Caco-2 (cell line): Measurements from ENCODE around the gene RFX1. TPM values are rescaled to one million over a fixed set of nuclear protein-coding genes. Genes with fewer than 3 reads are reported as not detected.

ENCODE experiments used
- BruUV-seq: library from RNA; stranded (reverse); fragments of 400-500 nt; replicated peaks from 2 replicates; lab custom pipeline; 2021; lab: Mats Ljungman, UMichigan
- CTCF ChIA-PET: fragments of 300-600 bp; sonication (Branson Sonifier 250); formaldehyde crosslinking; loops from one replicate; lab custom pipeline; 2022; ENCODE audit warnings: antibody characterized with exemption; lab: Charles Lee
- POLR2A ChIA-PET: fragments of 300-600 bp; sonication (Branson Sonifier 250); formaldehyde crosslinking; loops from one replicate; lab custom pipeline; 2022; ENCODE audit warnings: antibody characterized with exemption; lab: Charles Lee
- DNase-seq, 2 experiments: peaks; one replicate each; pipeline versions ENCODE4 v3.0.0 to v3.0.0-alpha.2; 2020 to 2022
- H3K27me3 ChIP-seq: replicated peaks from 2 replicates; pipeline ENCODE4 v1.6.0; 2011; ENCODE audit warnings: low read length; ENCODE audit not compliant: control insufficient read depth, insufficient read depth
- H3K36me3 ChIP-seq: 2 replicates; pipeline ENCODE4 v1.5.1; 2011; ENCODE audit warnings: low read length; ENCODE audit not compliant: control insufficient read depth, insufficient read depth
- H3K4me1 ChIP-seq: fragments of 250-450 bp; sonication (Bioruptor Pico); 2 replicates; pipeline ENCODE4 v1.5.1; 2020; ENCODE audit warnings: mild to moderate bottlenecking
- H3K4me3 ChIP-seq: 2 replicates; pipeline ENCODE4 v1.5.1; 2011; ENCODE audit warnings: low read depth, mild to moderate bottlenecking, control low read depth, low read length
- H3K9me3 ChIP-seq: fragments of 250-450 bp; sonication (Bioruptor Pico); 2 replicates; pipeline ENCODE4 v1.5.1; 2020; ENCODE audit warnings: mild to moderate bottlenecking, moderate library complexity
- H3K27ac Mint-ChIP-seq: one replicate; pipeline ENCODE4 v1.8.0; 2022; ENCODE audit warnings: mixed read lengths; ENCODE audit not compliant: unreplicated experiment
- H3K27me3 Mint-ChIP-seq: one replicate; pipeline ENCODE4 v1.8.0; 2022; ENCODE audit warnings: mixed read lengths; ENCODE audit not compliant: insufficient read depth, unreplicated experiment
- H3K36me3 Mint-ChIP-seq: one replicate; pipeline ENCODE4 v1.8.0; 2022; ENCODE audit warnings: mild to moderate bottlenecking, mixed read lengths; ENCODE audit not compliant: insufficient read depth, unreplicated experiment
- H3K4me1 Mint-ChIP-seq: one replicate; pipeline ENCODE4 v1.8.0; 2022; ENCODE audit warnings: low read depth, mixed read lengths; ENCODE audit not compliant: unreplicated experiment
- H3K4me3 Mint-ChIP-seq: one replicate; pipeline ENCODE4 v1.8.0; 2022; ENCODE audit warnings: mild to moderate bottlenecking, moderate library complexity, mixed read lengths; ENCODE audit not compliant: unreplicated experiment
- H3K9me3 Mint-ChIP-seq: one replicate; pipeline ENCODE4 v1.8.0; 2022; ENCODE audit warnings: mixed read lengths; ENCODE audit not compliant: unreplicated experiment
- intact Hi-C: fragments of 100-400 bp; cut with micrococcal nuclease; formaldehyde crosslinking; loops from one replicate; pipeline ENCODE4 v1.10.0; 2022; ENCODE audit not compliant: unreplicated experiment
- total RNA-seq: library from RNA; stranded (reverse); gene quantifications from 2 replicates; pipeline ENCODE4 v1.2.3, GENCODE V29; 2022
- TF ChIP-seq, protein P1 (sequence below), 2 experiments: fragments of 200-600 bp in 1 of 2; IDR thresholded peaks; 1 replicate in 1 of 2; 2 replicates in 1 of 2; pipeline versions ENCODE4 v1.5.1 to v1.8.0; 2011 to 2022; ENCODE audit warnings: antibody characterized with exemption in 1 of 2, control low read depth in 1 of 2, inconsistent platforms in 1 of 2, low read depth in 1 of 2, low read length in 1 of 2, mild to moderate bottlenecking in 1 of 2, moderate library complexity in 1 of 2; ENCODE audit not compliant: insufficient read depth in 1 of 2, severe bottlenecking in 1 of 2, unreplicated experiment in 1 of 2

The RFX1 gene
- total RNA-seq, 1 experiment from 2014 or later: 11.5 TPM

DNA sequence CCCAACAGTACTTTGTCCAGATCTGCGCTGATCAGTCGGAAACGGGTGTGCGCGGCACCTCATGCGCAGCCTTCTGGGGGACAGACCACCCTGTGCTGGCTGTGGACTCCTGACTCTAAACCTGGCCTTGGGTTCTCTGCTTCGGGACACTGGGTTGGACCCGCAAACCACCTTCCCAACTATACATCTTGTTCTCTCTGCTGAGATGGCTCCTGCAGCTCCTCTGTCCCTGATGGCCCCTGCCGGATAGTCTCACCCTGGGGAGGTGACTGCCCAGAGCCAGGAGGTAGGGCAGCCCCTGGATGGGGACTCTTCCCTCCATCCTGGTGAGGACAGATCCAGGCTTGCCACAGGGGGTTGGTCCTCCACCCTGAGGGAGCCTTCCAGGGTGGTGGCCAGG, 23.3 kb downstream of the RFX1 start:
- POLR2A ChIA-PET: no interaction called here
- BruUV-seq: no TSS peak
- Histone ChIP-seq H3K9me3 (no peaks in the 10 kb centered on the region), H3K36me3 (no peaks in the 10 kb centered on the region; the same call in 1 of the 2 replicates), H3K4me1 (peaks cover 11% of the 10 kb centered on the region), H3K4me3 (no peak overlapping the region), H3K27me3 (no peaks in the 10 kb centered on the region)
- H3K36me3 Mint-ChIP-seq: peaks cover 15% of the 10 kb centered on the region
- H3K27ac Mint-ChIP-seq: no peak overlapping the region
- H3K4me3 Mint-ChIP-seq: no peak overlapping the region
- H3K4me1 Mint-ChIP-seq: no peaks in the 10 kb centered on the region
- no peaks in the 10 kb centered on the region for H3K27me3 Mint-ChIP-seq
- intact Hi-C loops: no loop called here
- no peaks in the 10 kb centered on the region for H3K9me3 Mint-ChIP-seq
- CTCF ChIA-PET: no interaction called here
- DNase-seq: no peak
- TF ChIP-seq, protein P1, sequence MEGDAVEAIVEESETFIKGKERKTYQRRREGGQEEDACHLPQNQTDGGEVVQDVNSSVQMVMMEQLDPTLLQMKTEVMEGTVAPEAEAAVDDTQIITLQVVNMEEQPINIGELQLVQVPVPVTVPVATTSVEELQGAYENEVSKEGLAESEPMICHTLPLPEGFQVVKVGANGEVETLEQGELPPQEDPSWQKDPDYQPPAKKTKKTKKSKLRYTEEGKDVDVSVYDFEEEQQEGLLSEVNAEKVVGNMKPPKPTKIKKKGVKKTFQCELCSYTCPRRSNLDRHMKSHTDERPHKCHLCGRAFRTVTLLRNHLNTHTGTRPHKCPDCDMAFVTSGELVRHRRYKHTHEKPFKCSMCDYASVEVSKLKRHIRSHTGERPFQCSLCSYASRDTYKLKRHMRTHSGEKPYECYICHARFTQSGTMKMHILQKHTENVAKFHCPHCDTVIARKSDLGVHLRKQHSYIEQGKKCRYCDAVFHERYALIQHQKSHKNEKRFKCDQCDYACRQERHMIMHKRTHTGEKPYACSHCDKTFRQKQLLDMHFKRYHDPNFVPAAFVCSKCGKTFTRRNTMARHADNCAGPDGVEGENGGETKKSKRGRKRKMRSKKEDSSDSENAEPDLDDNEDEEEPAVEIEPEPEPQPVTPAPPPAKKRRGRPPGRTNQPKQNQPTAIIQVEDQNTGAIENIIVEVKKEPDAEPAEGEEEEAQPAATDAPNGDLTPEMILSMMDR (IDR thresholded peaks at IDR 0.05; ENCODE audit: insufficient read depth in 1 of 2, low read depth in 1 of 2, low read length in 1 of 2, severe bottlenecking in 1 of 2, unreplicated experiment in 1 of 2): no peak

DNA sequence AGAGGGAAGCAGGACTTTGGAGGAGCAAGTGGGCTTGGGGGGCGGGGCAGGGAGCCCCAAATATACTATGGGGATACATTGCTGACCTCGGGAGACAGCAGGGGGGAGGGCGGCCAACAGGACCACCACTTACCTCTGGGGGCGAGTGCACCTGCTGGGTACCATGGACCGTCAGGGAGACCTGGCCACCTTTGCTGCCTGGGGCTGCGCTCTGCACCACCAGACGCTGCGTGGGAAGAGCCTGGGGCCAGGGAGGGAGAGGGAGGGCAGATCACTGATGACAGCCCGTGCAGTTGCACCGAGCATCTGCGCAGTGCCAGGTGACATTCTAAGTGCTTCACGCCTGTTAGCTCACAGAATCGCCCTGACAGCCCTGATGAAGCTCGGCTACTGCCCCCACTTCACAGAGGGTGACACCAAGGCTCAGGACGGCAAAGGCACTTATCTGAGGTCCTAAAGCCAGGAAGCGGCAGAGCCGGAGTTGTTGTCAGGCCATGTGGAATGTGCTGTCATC, 24.1 kb downstream of the RFX1 start:
- H3K4me1 ChIP-seq: peaks cover 11% of the 10 kb centered on the region
- no peaks in the 10 kb centered on the region for H3K9me3 ChIP-seq
- no peaks in the 10 kb centered on the region for H3K4me1 Mint-ChIP-seq
- peaks cover 16% of the 10 kb centered on the region for H3K36me3 Mint-ChIP-seq
- no peak overlapping the region for H3K4me3 Mint-ChIP-seq
- H3K4me3 ChIP-seq: no peak overlapping the region
- H3K36me3 ChIP-seq: no peaks in the 10 kb centered on the region; the same call in 1 of the 2 replicates
- DNase-seq: no peak
- ChIA-PET CTCF (no interaction called here), POLR2A (no interaction called here)
- H3K9me3 Mint-ChIP-seq: no peaks in the 10 kb centered on the region
- intact Hi-C loops: no loop called here
- TF ChIP-seq, protein P1 (IDR thresholded peaks at IDR 0.05; ENCODE audit: insufficient read depth in 1 of 2, low read depth in 1 of 2, low read length in 1 of 2, severe bottlenecking in 1 of 2, unreplicated experiment in 1 of 2): no peak
- no peaks in the 10 kb centered on the region for H3K27me3 ChIP-seq
- no peak overlapping the region for H3K27ac Mint-ChIP-seq
- no TSS peak for BruUV-seq
- H3K27me3 Mint-ChIP-seq: no peaks in the 10 kb centered on the region

DNA sequence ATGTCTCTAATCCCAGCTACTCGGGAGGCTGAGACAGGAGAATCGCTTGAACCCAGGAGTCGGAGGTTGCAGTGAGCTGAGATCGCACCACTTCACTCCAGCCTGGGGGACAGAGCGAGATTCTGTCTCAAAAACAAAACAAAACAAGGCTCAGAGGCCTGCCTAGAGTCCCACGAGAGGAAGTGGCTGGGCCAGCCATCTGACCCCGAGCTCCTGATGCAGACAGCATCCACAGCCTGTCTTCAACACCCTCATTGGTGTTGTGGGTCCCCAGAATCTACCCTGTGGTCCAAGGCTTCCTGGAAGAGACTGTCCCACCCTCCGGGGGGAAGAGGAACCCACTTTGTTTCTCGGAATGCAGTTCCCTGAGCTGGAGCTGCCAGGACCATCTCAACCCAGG, 24.7 kb downstream of the RFX1 start:
- TF ChIP-seq, protein P1 (IDR thresholded peaks at IDR 0.05; ENCODE audit: insufficient read depth in 1 of 2, low read depth in 1 of 2, low read length in 1 of 2, severe bottlenecking in 1 of 2, unreplicated experiment in 1 of 2): no peak
- no peaks in the 10 kb centered on the region for H3K9me3 Mint-ChIP-seq
- BruUV-seq: no TSS peak
- ChIA-PET CTCF (no interaction called here), POLR2A (no interaction called here)
- no peak overlapping the region for H3K27ac Mint-ChIP-seq
- no peaks in the 10 kb centered on the region for H3K9me3 ChIP-seq
- no peak overlapping the region for H3K4me3 Mint-ChIP-seq
- intact Hi-C loops: no loop called here
- H3K4me1 ChIP-seq: peaks cover 11% of the 10 kb centered on the region
- no peak overlapping the region for H3K4me3 ChIP-seq
- DNase-seq: no peak
- no peaks in the 10 kb centered on the region for H3K4me1 Mint-ChIP-seq
- H3K36me3 ChIP-seq: no peaks in the 10 kb centered on the region; the same call in 1 of the 2 replicates
- no peaks in the 10 kb centered on the region for H3K27me3 Mint-ChIP-seq
- no peaks in the 10 kb centered on the region for H3K27me3 ChIP-seq
- H3K36me3 Mint-ChIP-seq: peaks cover 16% of the 10 kb centered on the region
